ENCODE results near the gene LRRC75A.

DNA sequence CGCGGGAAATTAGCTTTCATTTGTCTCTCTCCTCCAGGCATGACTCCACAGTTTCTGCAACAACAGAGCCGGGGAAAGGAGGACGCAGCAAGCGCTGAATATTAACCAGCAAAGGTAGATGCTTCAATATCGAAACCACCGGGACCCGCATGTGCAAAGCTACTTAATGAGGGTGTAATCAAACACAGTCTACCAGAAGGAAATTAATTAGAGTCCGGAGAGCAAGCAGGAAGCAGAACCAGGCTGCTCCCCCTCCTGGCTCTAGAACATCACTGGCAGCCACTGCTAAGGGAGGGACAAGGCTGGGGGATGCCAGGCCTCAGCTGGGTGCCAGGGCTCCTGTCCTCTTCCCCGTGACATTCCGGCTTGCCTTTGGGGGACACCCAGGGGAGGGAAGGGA lies 21.7 kb downstream of the LRRC75A start:
- TF ChIP-seq, protein P1, sequence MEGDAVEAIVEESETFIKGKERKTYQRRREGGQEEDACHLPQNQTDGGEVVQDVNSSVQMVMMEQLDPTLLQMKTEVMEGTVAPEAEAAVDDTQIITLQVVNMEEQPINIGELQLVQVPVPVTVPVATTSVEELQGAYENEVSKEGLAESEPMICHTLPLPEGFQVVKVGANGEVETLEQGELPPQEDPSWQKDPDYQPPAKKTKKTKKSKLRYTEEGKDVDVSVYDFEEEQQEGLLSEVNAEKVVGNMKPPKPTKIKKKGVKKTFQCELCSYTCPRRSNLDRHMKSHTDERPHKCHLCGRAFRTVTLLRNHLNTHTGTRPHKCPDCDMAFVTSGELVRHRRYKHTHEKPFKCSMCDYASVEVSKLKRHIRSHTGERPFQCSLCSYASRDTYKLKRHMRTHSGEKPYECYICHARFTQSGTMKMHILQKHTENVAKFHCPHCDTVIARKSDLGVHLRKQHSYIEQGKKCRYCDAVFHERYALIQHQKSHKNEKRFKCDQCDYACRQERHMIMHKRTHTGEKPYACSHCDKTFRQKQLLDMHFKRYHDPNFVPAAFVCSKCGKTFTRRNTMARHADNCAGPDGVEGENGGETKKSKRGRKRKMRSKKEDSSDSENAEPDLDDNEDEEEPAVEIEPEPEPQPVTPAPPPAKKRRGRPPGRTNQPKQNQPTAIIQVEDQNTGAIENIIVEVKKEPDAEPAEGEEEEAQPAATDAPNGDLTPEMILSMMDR (optimal IDR thresholded peaks at IDR 0.05 in 1 of 3, IDR thresholded peaks at IDR 0.05 in 1 of 3, conservative IDR thresholded peaks at IDR 0.05 in 1 of 3; ENCODE audit: extremely low read depth in 1 of 3, insufficient read depth in 2 of 3, low read length in 3 of 3) = no peak
- no peak for TF ChIP-seq EZH2 (IDR thresholded peaks at IDR 0.05; ENCODE audit: low read length)

Data from keratinocyte (primary cell).